ENCODE data around the gene RASSF10.

RASSF10 gene

GRCh38 chr11:12991426-12991825, 17.7 kb upstream of the RASSF10 start:
- Histone ChIP-seq H3K4me1 (ENCODE audit: control extremely low read depth in 1 of 4, control insufficient read depth in 4 of 4, insufficient read depth in 4 of 4, low read length in 3 of 4) (no peaks in the 10 kb centered on the region), H3K4me3 (ENCODE audit: control insufficient read depth in 1 of 7, extremely low read depth in 1 of 7, insufficient read depth in 4 of 7, low read depth in 2 of 7, low read length in 6 of 7) (no peak overlapping the region), H3K9me3 (ENCODE audit: control extremely low read depth in 1 of 5, control insufficient read depth in 4 of 5, insufficient read depth in 2 of 5, low read depth in 1 of 5, low read length in 4 of 5) (no peaks in the 10 kb centered on the region), H3K36me3 (ENCODE audit: control insufficient read depth in 4 of 4, insufficient read depth in 4 of 4, low read length in 3 of 4) (no peaks in the 10 kb centered on the region), H3K27me3 (replicated peaks in 2 of 5; ENCODE audit: control insufficient read depth in 4 of 5, insufficient read depth in 5 of 5, low read length in 4 of 5) (no peaks in the 10 kb centered on the region), H3K27ac (ENCODE audit: insufficient read depth in 1 of 2, low read depth in 1 of 2, low read length in 2 of 2, poor library complexity in 1 of 2, severe bottlenecking in 2 of 2) (no peak overlapping the region)
- 100% methylated on average over 1 of the region's 1 CpG for WGBS (ENCODE audit: insufficient coverage)
- CTCF ChIA-PET = no interaction called here
- POLR2A ChIA-PET = interaction anchor here (0.6 kb wide), 1 partner anchor 33 kb away, joined by 3 read pairs; no protein-coding TSS in a partner anchor
- no peak for DNase-seq

DNA sequence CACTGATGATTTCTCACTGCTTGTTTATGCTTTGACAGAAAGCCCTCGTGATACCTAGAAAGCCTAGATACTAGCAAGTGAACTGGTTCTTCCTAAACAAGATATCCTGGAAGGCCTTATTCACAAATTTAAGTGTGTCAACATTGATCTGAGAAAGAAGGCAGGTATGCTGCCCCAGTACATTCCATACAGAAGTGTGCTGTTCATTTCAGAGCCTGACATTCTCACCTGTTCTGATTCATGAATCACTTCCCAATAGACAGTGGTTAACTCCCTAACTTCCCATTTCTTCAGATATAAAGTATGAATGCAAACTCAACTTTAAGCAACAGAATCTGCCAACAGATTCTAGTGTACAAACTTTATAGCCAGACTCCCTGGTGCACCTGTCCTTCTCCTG, 15.5 kb upstream of the RASSF10 start:
- POLR2A ChIA-PET = no interaction called here
- no peak for DNase-seq
- Histone ChIP-seq H3K4me1 (ENCODE audit: control extremely low read depth in 1 of 4, control insufficient read depth in 4 of 4, insufficient read depth in 4 of 4, low read length in 3 of 4) (no peaks in the 10 kb centered on the region), H3K27me3 (replicated peaks in 2 of 5; ENCODE audit: control insufficient read depth in 4 of 5, insufficient read depth in 5 of 5, low read length in 4 of 5) (no peaks in the 10 kb centered on the region), H3K36me3 (ENCODE audit: control insufficient read depth in 4 of 4, insufficient read depth in 4 of 4, low read length in 3 of 4) (no peaks in the 10 kb centered on the region), H3K27ac (ENCODE audit: insufficient read depth in 1 of 2, low read depth in 1 of 2, low read length in 2 of 2, poor library complexity in 1 of 2, severe bottlenecking in 2 of 2) (no peak overlapping the region), H3K9me3 (ENCODE audit: control extremely low read depth in 1 of 5, control insufficient read depth in 4 of 5, insufficient read depth in 2 of 5, low read depth in 1 of 5, low read length in 4 of 5) (no peaks in the 10 kb centered on the region), H3K4me3 (ENCODE audit: control insufficient read depth in 1 of 7, extremely low read depth in 1 of 7, insufficient read depth in 4 of 7, low read depth in 2 of 7, low read length in 6 of 7) (no peak overlapping the region)
- 100% methylated on average over 1 of the region's 1 CpG for WGBS (ENCODE audit: insufficient coverage)
- CTCF ChIA-PET = no interaction called here

GRCh38 chr11:12994476-12994875, 14.6 kb upstream of the RASSF10 start:
- no peaks in the 10 kb centered on the region for H3K27me3 ChIP-seq (replicated peaks in 2 of 5; ENCODE audit: control insufficient read depth in 4 of 5, insufficient read depth in 5 of 5, low read length in 4 of 5)
- POLR2A ChIA-PET = no interaction called here
- H3K36me3 ChIP-seq (ENCODE audit: control insufficient read depth in 4 of 4, insufficient read depth in 4 of 4, low read length in 3 of 4) = no peaks in the 10 kb centered on the region
- CTCF ChIA-PET = no interaction called here
- H3K4me1 ChIP-seq (ENCODE audit: control extremely low read depth in 1 of 4, control insufficient read depth in 4 of 4, insufficient read depth in 4 of 4, low read length in 3 of 4) = peaks cover 0 to 4% (median 0%) of the 10 kb centered on the region in 4 experiments
- H3K27ac ChIP-seq (ENCODE audit: insufficient read depth in 1 of 2, low read depth in 1 of 2, low read length in 2 of 2, poor library complexity in 1 of 2, severe bottlenecking in 2 of 2) = no peak overlapping the region
- no peak overlapping the region for H3K4me3 ChIP-seq (ENCODE audit: control insufficient read depth in 1 of 7, extremely low read depth in 1 of 7, insufficient read depth in 4 of 7, low read depth in 2 of 7, low read length in 6 of 7)
- no CpG with 5 or more reads among the region's 2 CpGs for WGBS (ENCODE audit: insufficient coverage)
- DNase-seq = no peak
- no peaks in the 10 kb centered on the region for H3K9me3 ChIP-seq (ENCODE audit: control extremely low read depth in 1 of 5, control insufficient read depth in 4 of 5, insufficient read depth in 2 of 5, low read depth in 1 of 5, low read length in 4 of 5)

DNA sequence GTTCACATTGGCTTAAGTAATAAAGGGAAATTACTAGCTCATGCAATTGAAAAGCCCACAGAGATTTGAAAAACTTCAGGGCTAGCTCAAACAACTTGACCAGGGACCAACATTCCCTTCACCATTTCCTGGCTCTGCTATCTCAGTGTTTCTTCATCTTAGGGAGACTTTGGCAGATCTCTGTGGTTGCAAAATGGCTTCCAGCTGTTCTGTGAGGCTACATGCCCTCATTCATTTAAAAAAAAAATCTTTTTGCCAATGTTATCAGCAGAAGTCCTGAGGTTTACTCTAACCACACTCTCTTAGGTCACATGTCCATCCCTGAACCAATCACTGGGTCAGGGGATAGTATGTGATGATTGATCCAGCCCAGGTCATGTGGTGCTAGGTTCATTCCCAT, 13.9 kb upstream of the RASSF10 start:
- ChIA-PET POLR2A (no interaction called here), CTCF (no interaction called here)
- Histone ChIP-seq H3K4me1 (ENCODE audit: control extremely low read depth in 1 of 4, control insufficient read depth in 4 of 4, insufficient read depth in 4 of 4, low read length in 3 of 4) (peaks cover 0 to 4% (median 0%) of the 10 kb centered on the region in 4 experiments), H3K4me3 (ENCODE audit: control insufficient read depth in 1 of 7, extremely low read depth in 1 of 7, insufficient read depth in 4 of 7, low read depth in 2 of 7, low read length in 6 of 7) (no peak overlapping the region), H3K9me3 (ENCODE audit: control extremely low read depth in 1 of 5, control insufficient read depth in 4 of 5, insufficient read depth in 2 of 5, low read depth in 1 of 5, low read length in 4 of 5) (no peaks in the 10 kb centered on the region), H3K27me3 (replicated peaks in 2 of 5; ENCODE audit: control insufficient read depth in 4 of 5, insufficient read depth in 5 of 5, low read length in 4 of 5) (peaks cover 0 to under 1% (median 0%) of the 10 kb centered on the region in 5 experiments), H3K27ac (ENCODE audit: insufficient read depth in 1 of 2, low read depth in 1 of 2, low read length in 2 of 2, poor library complexity in 1 of 2, severe bottlenecking in 2 of 2) (no peak overlapping the region), H3K36me3 (ENCODE audit: control insufficient read depth in 4 of 4, insufficient read depth in 4 of 4, low read length in 3 of 4) (no peaks in the 10 kb centered on the region)
- no peak for DNase-seq

- no peaks in the 10 kb centered on the region for H3K9me3 ChIP-seq (ENCODE audit: control extremely low read depth in 1 of 5, control insufficient read depth in 4 of 5, insufficient read depth in 2 of 5, low read depth in 1 of 5, low read length in 4 of 5)
- H3K4me3 ChIP-seq (ENCODE audit: control insufficient read depth in 1 of 7, extremely low read depth in 1 of 7, insufficient read depth in 4 of 7, low read depth in 2 of 7, low read length in 6 of 7) = no peak overlapping the region
- POLR2A ChIA-PET = no interaction called here
- H3K4me1 ChIP-seq (ENCODE audit: control extremely low read depth in 1 of 4, control insufficient read depth in 4 of 4, insufficient read depth in 4 of 4, low read length in 3 of 4) = peaks cover 0 to 4% (median 0%) of the 10 kb centered on the region in 4 experiments
- H3K27ac ChIP-seq (ENCODE audit: insufficient read depth in 1 of 2, low read depth in 1 of 2, low read length in 2 of 2, poor library complexity in 1 of 2, severe bottlenecking in 2 of 2) = no peak overlapping the region
- CTCF ChIA-PET = no interaction called here
- H3K36me3 ChIP-seq (ENCODE audit: control insufficient read depth in 4 of 4, insufficient read depth in 4 of 4, low read length in 3 of 4) = no peaks in the 10 kb centered on the region
- DNase-seq = no peak
- peaks cover 0 to 4% (median 0%) of the 10 kb centered on the region in 5 experiments for H3K27me3 ChIP-seq (replicated peaks in 2 of 5; ENCODE audit: control insufficient read depth in 4 of 5, insufficient read depth in 5 of 5, low read length in 4 of 5)
Observed at GRCh38 chr11:12995823-12996222, 13.3 kb upstream of the RASSF10 start.

- no peaks in the 10 kb centered on the region for H3K36me3 ChIP-seq (ENCODE audit: control insufficient read depth in 4 of 4, insufficient read depth in 4 of 4, low read length in 3 of 4)
- peaks cover 0 to 2% (median 0%) of the 10 kb centered on the region in 5 experiments for H3K9me3 ChIP-seq (ENCODE audit: control extremely low read depth in 1 of 5, control insufficient read depth in 4 of 5, insufficient read depth in 2 of 5, low read depth in 1 of 5, low read length in 4 of 5)
- H3K4me1 ChIP-seq (ENCODE audit: control extremely low read depth in 1 of 4, control insufficient read depth in 4 of 4, insufficient read depth in 4 of 4, low read length in 3 of 4) = peaks cover 0 to 4% (median 0%) of the 10 kb centered on the region in 4 experiments
- no peak overlapping the region for H3K4me3 ChIP-seq (ENCODE audit: control insufficient read depth in 1 of 7, extremely low read depth in 1 of 7, insufficient read depth in 4 of 7, low read depth in 2 of 7, low read length in 6 of 7)
- WGBS (ENCODE audit: insufficient coverage) = no CpG with 5 or more reads among the region's 1 CpG
- no peak overlapping the region for H3K27ac ChIP-seq (ENCODE audit: insufficient read depth in 1 of 2, low read depth in 1 of 2, low read length in 2 of 2, poor library complexity in 1 of 2, severe bottlenecking in 2 of 2)
- ChIA-PET POLR2A (no interaction called here), CTCF (no interaction called here)
- no peak for DNase-seq
- H3K27me3 ChIP-seq (replicated peaks in 2 of 5; ENCODE audit: control insufficient read depth in 4 of 5, insufficient read depth in 5 of 5, low read length in 4 of 5) = peaks cover 0 to 6% (median 0%) of the 10 kb centered on the region in 5 experiments
Observed at GRCh38 chr11:12997168-12997567, 11.9 kb upstream of the RASSF10 start.

DNA sequence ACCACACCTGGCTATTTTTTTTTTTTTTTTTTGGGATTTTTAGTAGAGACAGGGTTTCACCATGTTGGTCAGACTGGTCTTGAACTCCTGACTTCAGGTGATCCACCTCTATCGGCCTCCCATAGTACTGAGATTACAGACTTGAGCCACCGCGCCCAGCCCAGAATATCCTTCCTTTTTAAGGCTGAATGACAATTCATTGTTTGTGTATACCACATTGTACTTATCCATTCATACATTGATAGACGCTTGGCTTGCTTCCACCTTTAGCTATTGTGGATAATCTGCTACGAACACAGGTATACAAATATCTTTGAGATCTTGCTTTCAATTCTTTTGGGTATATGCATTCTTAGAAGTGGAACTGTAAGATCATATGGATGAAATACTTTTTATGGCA, 10.8 kb upstream of the RASSF10 start:
- POLR2A ChIA-PET = no interaction called here

More for the DNA sequence above, 10.8 kb upstream of the RASSF10 start:
- Histone ChIP-seq H3K4me1 (ENCODE audit: control extremely low read depth in 1 of 4, control insufficient read depth in 4 of 4, insufficient read depth in 4 of 4, low read length in 3 of 4) (peaks cover 0 to 4% (median 0%) of the 10 kb centered on the region in 4 experiments), H3K27me3 (replicated peaks in 2 of 5; ENCODE audit: control insufficient read depth in 4 of 5, insufficient read depth in 5 of 5, low read length in 4 of 5) (peaks cover 0 to 9% (median 0%) of the 10 kb centered on the region in 5 experiments), H3K4me3 (ENCODE audit: control insufficient read depth in 1 of 7, extremely low read depth in 1 of 7, insufficient read depth in 4 of 7, low read depth in 2 of 7, low read length in 6 of 7) (no peak overlapping the region), H3K27ac (ENCODE audit: insufficient read depth in 1 of 2, low read depth in 1 of 2, low read length in 2 of 2, poor library complexity in 1 of 2, severe bottlenecking in 2 of 2) (no peak overlapping the region), H3K9me3 (ENCODE audit: control extremely low read depth in 1 of 5, control insufficient read depth in 4 of 5, insufficient read depth in 2 of 5, low read depth in 1 of 5, low read length in 4 of 5) (peaks cover 0 to 2% (median 0%) of the 10 kb centered on the region in 5 experiments), H3K36me3 (ENCODE audit: control insufficient read depth in 4 of 4, insufficient read depth in 4 of 4, low read length in 3 of 4) (no peaks in the 10 kb centered on the region)
- 85% methylated on average over 2 of the region's 5 CpGs for WGBS (ENCODE audit: insufficient coverage)
- DNase-seq = no peak
- CTCF ChIA-PET = interaction anchor here (0.6 to 1.7 kb wide), 2 partner anchors 10 to 100 kb away, joined by 3 to 4 read pairs; no protein-coding TSS in a partner anchor

All from common myeloid progenitor, CD34-positive (primary cell).